Endothelial cell of umbilical vein (primary cell): ENCODE results near the gene MACROD2. TPM values are rescaled to one million over a fixed set of nuclear protein-coding genes. Genes with fewer than 3 reads are reported as not detected.

Experiments used
- BruUV-seq: library from RNA; stranded (reverse); fragments of 400-500 nt; replicated peaks from 2 replicates; lab custom pipeline; 2021; lab: Mats Ljungman, UMichigan
- CTCF ChIA-PET: fragments of 300-600, 350-600 bp; sonication (Branson Sonifier 250); formaldehyde crosslinking; loops from one replicate; lab custom pipeline; 2021; ENCODE audit warnings: antibody characterized with exemption, inconsistent platforms; lab: Charles Lee
- POLR2A ChIA-PET: fragments of 300-600, 350-600 bp; sonication (Branson Sonifier 250); formaldehyde crosslinking; loops from one replicate; lab custom pipeline; 2021; ENCODE audit warnings: antibody characterized with exemption, inconsistent platforms; lab: Charles Lee
- DNase-seq: peaks from one replicate; pipeline ENCODE4 v3.0.0-alpha.2; 2011; ENCODE audit warnings: low read depth, low spot score
- FAIRE-seq: peaks from 2 replicates; lab custom pipeline; 2011; peaks lifted over from hg19 to GRCh38; lab: Jason Lieb, UNC
- H2AFZ ChIP-seq: 2 replicates; pipeline ENCODE4 v1.6.0; 2012; ENCODE audit warnings: low read depth, low read length, control low read depth, inconsistent platforms
- H3K27ac ChIP-seq: 2 replicates; pipeline ENCODE4 v1.5.1; 2011; ENCODE audit warnings: low read depth, mild to moderate bottlenecking, control low read depth, low read length, moderate library complexity; ENCODE audit not compliant: insufficient read depth
- H3K27me3 ChIP-seq, 2 experiments: 2 replicates each; pipeline versions ENCODE4 v1.6.0 to v1.6.1; 2011; ENCODE audit warnings: low read length in 2 of 2, mixed read lengths in 1 of 2; ENCODE audit not compliant: control insufficient read depth in 2 of 2, insufficient read depth in 2 of 2
- H3K36me3 ChIP-seq, 2 experiments: 2 replicates in 1 of 2; 3 replicates in 1 of 2; pipeline ENCODE4 v1.5.1; 2011; ENCODE audit warnings: low read length in 2 of 2, mild to moderate bottlenecking in 1 of 2, moderate library complexity in 1 of 2; ENCODE audit not compliant: control insufficient read depth in 2 of 2, insufficient read depth in 2 of 2; ENCODE audit errors: extremely low read depth in 1 of 2
- H3K4me1 ChIP-seq: 3 replicates; pipeline ENCODE4 v1.5.1; 2011; ENCODE audit warnings: mild to moderate bottlenecking, low read length; ENCODE audit not compliant: control insufficient read depth, insufficient read depth; ENCODE audit errors: extremely low read depth
- H3K4me2 ChIP-seq: 2 replicates; pipeline ENCODE4 v1.6.1; 2011; ENCODE audit warnings: low read length, control low read depth, mixed read lengths; ENCODE audit not compliant: insufficient read depth
- H3K4me3 ChIP-seq, 3 experiments: fragments of 200-600 bp in 1 of 3; sonication (generic), shearing (Covaris generic) in 1 of 3; replicated peaks in 1 of 3; 2 replicates each; pipeline ENCODE4 v1.5.1; 2011 to 2016; ENCODE audit warnings: control low read depth in 3 of 3, low read length in 3 of 3, mild to moderate bottlenecking in 2 of 3, inconsistent platforms in 1 of 3, low read depth in 1 of 3, moderate library complexity in 1 of 3; ENCODE audit not compliant: insufficient read depth in 1 of 3
- H3K79me2 ChIP-seq: 2 replicates; pipeline ENCODE4 v1.6.0; 2012; ENCODE audit warnings: low read length, inconsistent platforms; ENCODE audit not compliant: control insufficient read depth, insufficient read depth
- H3K9ac ChIP-seq: replicated peaks from 2 replicates; pipeline ENCODE3; 2011; ENCODE audit warnings: low read length, control low read depth; ENCODE audit not compliant: insufficient read depth; ENCODE audit errors: extremely low read depth
- H3K9me1 ChIP-seq: replicated peaks from 3 replicates; pipeline ENCODE4 v1.6.0; 2011; ENCODE audit warnings: mild to moderate bottlenecking, low read length; ENCODE audit not compliant: control insufficient read depth, insufficient read depth; ENCODE audit errors: extremely low read depth
- H3K9me3 ChIP-seq: replicated peaks from 2 replicates; pipeline ENCODE4 v1.5.1; 2012; ENCODE audit warnings: low read length, inconsistent platforms; ENCODE audit not compliant: control insufficient read depth, insufficient read depth
- H4K20me1 ChIP-seq: replicated peaks from 2 replicates; pipeline ENCODE3; 2011; ENCODE audit warnings: mild to moderate bottlenecking, low read length; ENCODE audit not compliant: control insufficient read depth, insufficient read depth; ENCODE audit errors: extremely low read depth
- EZH2 ChIP-seq: IDR thresholded peaks from 2 replicates; pipeline ENCODE4 v1.6.1; 2012; ENCODE audit warnings: borderline replicate concordance, low read depth, mild to moderate bottlenecking, moderate library complexity, low read length, inconsistent platforms; ENCODE audit not compliant: severe bottlenecking
- FOS ChIP-seq: IDR thresholded peaks from 2 replicates; pipeline ENCODE4 v1.6.1; 2011; ENCODE audit warnings: mild to moderate bottlenecking, low read length, moderate library complexity, borderline replicate concordance; ENCODE audit not compliant: insufficient read depth
- GATA2 ChIP-seq: IDR thresholded peaks from 2 replicates; pipeline ENCODE4 v1.7.0; 2011; ENCODE audit warnings: low read depth, mild to moderate bottlenecking, moderate library complexity, mixed read lengths, low read length; ENCODE audit not compliant: insufficient read length, insufficient read depth
- JUN ChIP-seq: IDR thresholded peaks from 2 replicates; pipeline ENCODE4 v1.6.1; 2011; ENCODE audit warnings: borderline replicate concordance, low read depth; ENCODE audit not compliant: insufficient read length, insufficient read depth
- MYC ChIP-seq: IDR thresholded peaks from one replicate; pipeline ENCODE4 v1.6.1; 2011; ENCODE audit warnings: mild to moderate bottlenecking, low read depth, low read length
- POLR2A ChIP-seq: IDR thresholded peaks from 2 replicates; pipeline ENCODE4 v1.6.1; 2012; ENCODE audit warnings: low read depth, mild to moderate bottlenecking, control low read depth, low read length
- POLR2AphosphoS5 ChIP-seq: IDR thresholded peaks from 2 replicates; pipeline ENCODE4 v1.6.1; 2012; ENCODE audit warnings: low read depth, mild to moderate bottlenecking, control low read depth, low read length, moderate library complexity; ENCODE audit not compliant: insufficient read depth
- dilution Hi-C: fragments of 300-500 bp; cut with MboI; formaldehyde crosslinking; loops from one replicate; pipeline ENCODE4 v1.15.0; 2019; ENCODE audit warnings: low sequenced_read_pairs; ENCODE audit not compliant: extremely low pct_ligation_motif_present
- intact Hi-C: fragments of 100-400 bp; cut with micrococcal nuclease; formaldehyde crosslinking; loops from one replicate; pipeline ENCODE4 v1.10.0; 2022
- polyA plus RNA-seq, 4 experiments: library from polyadenylated mRNA; depleted of rRNA in 3 of 4; stranded (reverse) in 3 of 4; unstranded in 1 of 4; fragments of >200 nt; gene quantifications; 2 replicates each; pipeline versions ENCODE4 v1.2.1 to v1.2.3, GENCODE V29; 2011 to 2012; ENCODE audit warnings: missing spikeins in 1 of 4
- total RNA-seq: library from RNA; stranded (reverse); gene quantifications from 2 replicates; pipeline ENCODE4 v1.2.3, GENCODE V29; 2021
- TF ChIP-seq, protein P1 (sequence below), 2 donors: IDR thresholded peaks; 1 replicate in 1 of 2; 2 replicates in 1 of 2; pipeline ENCODE4 v1.5.1; 2011; ENCODE audit warnings: low read length in 2 of 2, mild to moderate bottlenecking in 2 of 2, moderate library complexity in 2 of 2, control low read depth in 1 of 2, inconsistent platforms in 1 of 2, low read depth in 1 of 2; ENCODE audit not compliant: insufficient read depth in 1 of 2; ENCODE audit errors: extremely low read depth in 1 of 2
- TF ChIP-seq, protein P2 (sequence below): IDR thresholded peaks from 2 replicates; pipeline ENCODE4 v1.6.1; 2011; ENCODE audit not compliant: insufficient read depth, insufficient read length

MACROD2 gene
- total and polyA plus RNA-seq, 2 donors (not counting 3 experiments of a cell fraction or from before 2014, with no cell fraction given): 0.11 to 0.73 TPM

DNA sequence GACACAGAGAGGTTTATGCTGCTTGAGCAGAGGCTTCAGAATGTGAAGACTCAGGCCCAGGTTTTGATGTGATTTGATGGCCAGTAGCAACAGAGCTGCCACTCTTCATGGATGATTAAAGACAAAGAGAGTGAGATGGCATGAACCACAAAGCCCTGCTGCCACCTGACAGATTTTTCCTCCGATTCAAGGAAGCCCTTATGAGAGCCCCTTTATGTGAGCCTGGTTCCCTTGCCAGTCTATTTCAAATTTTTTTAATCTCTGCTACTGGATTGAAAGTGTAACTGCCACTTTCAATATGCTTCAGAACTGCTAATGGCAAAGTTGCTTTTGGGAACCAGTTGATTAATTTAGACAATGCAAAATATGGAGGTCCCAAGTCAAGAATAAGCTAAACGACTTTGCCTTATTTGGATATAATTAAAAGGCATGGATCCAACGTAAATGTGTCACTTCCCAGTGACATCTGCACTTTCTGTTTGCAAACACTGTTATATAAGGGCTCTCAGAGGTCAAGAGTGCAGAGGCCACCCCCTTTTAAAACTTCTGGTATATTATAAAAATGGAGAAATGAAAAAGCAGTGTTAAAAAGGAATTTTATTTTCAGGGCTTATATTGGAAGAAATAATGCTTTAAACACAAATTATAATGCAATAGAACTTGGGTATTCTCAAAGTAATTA, 581.0 kb downstream of the MACROD2 start:
- H3K79me2 ChIP-seq: no peaks in the 10 kb centered on the region
- TF ChIP-seq FOS (no peak), MYC (no peak), GATA2 (no peak), POLR2AphosphoS5 (no peak), POLR2A (no peak), EZH2 (no peak), JUN (no peak)
- TF ChIP-seq, protein P1, sequence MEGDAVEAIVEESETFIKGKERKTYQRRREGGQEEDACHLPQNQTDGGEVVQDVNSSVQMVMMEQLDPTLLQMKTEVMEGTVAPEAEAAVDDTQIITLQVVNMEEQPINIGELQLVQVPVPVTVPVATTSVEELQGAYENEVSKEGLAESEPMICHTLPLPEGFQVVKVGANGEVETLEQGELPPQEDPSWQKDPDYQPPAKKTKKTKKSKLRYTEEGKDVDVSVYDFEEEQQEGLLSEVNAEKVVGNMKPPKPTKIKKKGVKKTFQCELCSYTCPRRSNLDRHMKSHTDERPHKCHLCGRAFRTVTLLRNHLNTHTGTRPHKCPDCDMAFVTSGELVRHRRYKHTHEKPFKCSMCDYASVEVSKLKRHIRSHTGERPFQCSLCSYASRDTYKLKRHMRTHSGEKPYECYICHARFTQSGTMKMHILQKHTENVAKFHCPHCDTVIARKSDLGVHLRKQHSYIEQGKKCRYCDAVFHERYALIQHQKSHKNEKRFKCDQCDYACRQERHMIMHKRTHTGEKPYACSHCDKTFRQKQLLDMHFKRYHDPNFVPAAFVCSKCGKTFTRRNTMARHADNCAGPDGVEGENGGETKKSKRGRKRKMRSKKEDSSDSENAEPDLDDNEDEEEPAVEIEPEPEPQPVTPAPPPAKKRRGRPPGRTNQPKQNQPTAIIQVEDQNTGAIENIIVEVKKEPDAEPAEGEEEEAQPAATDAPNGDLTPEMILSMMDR (IDR thresholded peaks at IDR 0.05; ENCODE audit: extremely low read depth in 1 of 2, insufficient read depth in 1 of 2, low read depth in 1 of 2, low read length in 2 of 2): no peak
- TF ChIP-seq, protein P2, sequence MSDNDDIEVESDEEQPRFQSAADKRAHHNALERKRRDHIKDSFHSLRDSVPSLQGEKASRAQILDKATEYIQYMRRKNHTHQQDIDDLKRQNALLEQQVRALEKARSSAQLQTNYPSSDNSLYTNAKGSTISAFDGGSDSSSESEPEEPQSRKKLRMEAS: no peak
- H3K4me2 ChIP-seq: no peak overlapping the region
- dilution Hi-C loops (no loop called here), intact Hi-C loops (no loop called here)
- H4K20me1 ChIP-seq: no peaks in the 10 kb centered on the region
- POLR2A ChIA-PET: no interaction called here
- H3K4me3 ChIP-seq: no peak overlapping the region
- H3K27me3 ChIP-seq: no peaks in the 10 kb centered on the region
- no peaks in the 10 kb centered on the region for H3K9me3 ChIP-seq
- DNase-seq (no peak), FAIRE-seq (no peak)
- no TSS peak for BruUV-seq
- no peaks in the 10 kb centered on the region for H3K4me1 ChIP-seq
- no peak overlapping the region for H3K27ac ChIP-seq
- CTCF ChIA-PET: no interaction called here
- no peak overlapping the region for H3K9ac ChIP-seq
- no peaks in the 10 kb centered on the region for H3K9me1 ChIP-seq
- no peak overlapping the region for H2AFZ ChIP-seq
- no peaks in the 10 kb centered on the region for H3K36me3 ChIP-seq
